HEK293 (cell line): ENCODE data around the gene RNF217.

ENCODE experiments used
- CTCF ChIA-PET: fragments of 350-600 bp; formaldehyde crosslinking; extraction: SDS; loops from one replicate; lab custom pipeline; 2021; ENCODE audit warnings: antibody characterized with exemption; lab: Yijun Ruan, JAX
- POLR2A ChIA-PET: fragments of 300-600 bp; formaldehyde crosslinking; extraction: SDS; loops from one replicate; lab custom pipeline; 2020; ENCODE audit warnings: antibody characterized with exemption, inconsistent platforms; lab: Yijun Ruan, JAX
- H3K27ac ChIP-seq: fragments of 200-500 bp; sonication (Bioruptor generic); 2 replicates; pipeline ENCODE4 v1.5.1; 2014; ENCODE audit warnings: low read depth, low read length, control low read depth, inconsistent platforms; ENCODE audit errors: extremely low read depth
- H3K36me3 ChIP-seq, 2 experiments: fragments of 200-500 bp in 1 of 2; sonication (Bioruptor generic) in 1 of 2; 1 replicate in 1 of 2; 2 replicates in 1 of 2; pipeline ENCODE4 v1.5.1; 2014 to 2017; ENCODE audit warnings: inconsistent platforms in 2 of 2, low read length in 2 of 2; ENCODE audit not compliant: control insufficient read depth in 2 of 2, insufficient read depth in 1 of 2
- H3K4me1 ChIP-seq: fragments of 200-500 bp; sonication (Bioruptor generic); 2 replicates; pipeline ENCODE4 v1.5.1; 2014; ENCODE audit warnings: mild to moderate bottlenecking, low read length, inconsistent platforms; ENCODE audit not compliant: control insufficient read depth, insufficient read depth
- H3K4me3 ChIP-seq: 2 replicates; pipeline ENCODE4 v1.5.1; 2011; ENCODE audit warnings: low read depth, mild to moderate bottlenecking, control low read depth, low read length, moderate library complexity
- H3K9me3 ChIP-seq: fragments of 200-500 bp; sonication (Bioruptor generic); 2 replicates; pipeline ENCODE4 v1.5.1; 2014; ENCODE audit warnings: low read depth, low read length, inconsistent platforms; ENCODE audit not compliant: control insufficient read depth, insufficient read depth
- KLF10 ChIP-seq: fragments of 450-650 bp; IDR thresholded peaks from 2 replicates; pipeline ENCODE4 v1.5.1; 2018; ENCODE audit warnings: missing biosample characterization, mild to moderate bottlenecking, missing genetic modification characterization
- KLF7 ChIP-seq: fragments of 450-650 bp; formaldehyde crosslinking; IDR thresholded peaks from 2 replicates; pipeline ENCODE4 v1.5.1; 2016; ENCODE audit warnings: missing biosample characterization, missing genetic modification characterization, borderline replicate concordance
- SALL2 ChIP-seq: fragments of 450-650 bp; formaldehyde crosslinking; IDR thresholded peaks from 2 replicates; pipeline ENCODE4 v1.5.0; 2017; ENCODE audit warnings: missing biosample characterization, mild to moderate bottlenecking, missing genetic modification characterization, borderline replicate concordance
- SP3 ChIP-seq: fragments of 450-650 bp; formaldehyde crosslinking; IDR thresholded peaks from 2 replicates; pipeline ENCODE4 v1.5.1; 2016; ENCODE audit warnings: missing biosample characterization, missing genetic modification characterization
- ZBTB20 ChIP-seq: fragments of 450-650 bp; formaldehyde crosslinking; IDR thresholded peaks from 2 replicates; pipeline ENCODE4 v1.5.1; 2016; ENCODE audit warnings: missing biosample characterization, missing genetic modification characterization
- ZBTB8A ChIP-seq: fragments of 450-650 bp; formaldehyde crosslinking; IDR thresholded peaks from 2 replicates; pipeline ENCODE4 v1.5.1; 2016; ENCODE audit warnings: missing biosample characterization, missing genetic modification characterization
- ZFP69B ChIP-seq: fragments of 450-650 bp; formaldehyde crosslinking; IDR thresholded peaks from 2 replicates; pipeline ENCODE4 v1.5.1; 2016; ENCODE audit warnings: missing biosample characterization, missing genetic modification characterization
- ZNF10 ChIP-seq: fragments of 450-650 bp; formaldehyde crosslinking; IDR thresholded peaks from 2 replicates; pipeline ENCODE4 v1.5.1; 2017; ENCODE audit warnings: missing biosample characterization, missing genetic modification characterization
- ZNF174 ChIP-seq: fragments of 450-650 bp; formaldehyde crosslinking; IDR thresholded peaks from 2 replicates; pipeline ENCODE4 v1.5.0; 2017; ENCODE audit warnings: missing biosample characterization, mild to moderate bottlenecking, missing genetic modification characterization
- ZNF433 ChIP-seq: fragments of 450-650 bp; formaldehyde crosslinking; IDR thresholded peaks from 2 replicates; pipeline ENCODE4 v1.5.1; 2016; ENCODE audit warnings: missing biosample characterization, missing genetic modification characterization, low read depth
- ZNF514 ChIP-seq: fragments of 450-650 bp; formaldehyde crosslinking; IDR thresholded peaks from 2 replicates; pipeline ENCODE4 v1.5.1; 2016; ENCODE audit warnings: missing biosample characterization, missing genetic modification characterization
- ZNF571 ChIP-seq: fragments of 450-650 bp; formaldehyde crosslinking; IDR thresholded peaks from 2 replicates; pipeline ENCODE4 v1.5.0; 2017; ENCODE audit warnings: missing biosample characterization, missing genetic modification characterization
- ZNF792 ChIP-seq: fragments of 450-650 bp; formaldehyde crosslinking; IDR thresholded peaks from 2 replicates; pipeline ENCODE4 v1.5.1; 2016; ENCODE audit warnings: missing biosample characterization, missing genetic modification characterization
- TF ChIP-seq, protein P1 (sequence below): sonication (generic); formaldehyde crosslinking; IDR thresholded peaks from 2 replicates; pipeline ENCODE4 v1.8.1; 2022; ENCODE audit warnings: mild to moderate bottlenecking, moderate library complexity, missing genetic modification reagents
- TF ChIP-seq, protein P2 (sequence below): fragments of 450-650 bp; formaldehyde crosslinking; IDR thresholded peaks from 2 replicates; pipeline ENCODE4 v1.5.1; 2016; ENCODE audit warnings: missing biosample characterization, missing genetic modification characterization
- TF ChIP-seq, protein P3 (sequence below): fragments of 450-650 bp; formaldehyde crosslinking; IDR thresholded peaks from 2 replicates; pipeline ENCODE4 v1.5.1; 2016; ENCODE audit warnings: missing biosample characterization, missing genetic modification characterization
- TF ChIP-seq, protein P4 (sequence below): fragments of 450-650 bp; formaldehyde crosslinking; IDR thresholded peaks from 2 replicates; pipeline ENCODE4 v1.5.1; 2017; ENCODE audit warnings: missing biosample characterization, missing genetic modification characterization
- TF ChIP-seq, protein P5 (sequence below): fragments of 450-650 bp; formaldehyde crosslinking; IDR thresholded peaks from 2 replicates; pipeline ENCODE4 v1.5.1; 2016; ENCODE audit warnings: missing biosample characterization, missing genetic modification characterization
- TF ChIP-seq, protein P6 (sequence below): fragments of 450-650 bp; formaldehyde crosslinking; IDR thresholded peaks from 2 replicates; pipeline ENCODE4 v1.5.0; 2017; ENCODE audit warnings: missing biosample characterization, missing genetic modification characterization, borderline replicate concordance

The RNF217 gene

DNA sequence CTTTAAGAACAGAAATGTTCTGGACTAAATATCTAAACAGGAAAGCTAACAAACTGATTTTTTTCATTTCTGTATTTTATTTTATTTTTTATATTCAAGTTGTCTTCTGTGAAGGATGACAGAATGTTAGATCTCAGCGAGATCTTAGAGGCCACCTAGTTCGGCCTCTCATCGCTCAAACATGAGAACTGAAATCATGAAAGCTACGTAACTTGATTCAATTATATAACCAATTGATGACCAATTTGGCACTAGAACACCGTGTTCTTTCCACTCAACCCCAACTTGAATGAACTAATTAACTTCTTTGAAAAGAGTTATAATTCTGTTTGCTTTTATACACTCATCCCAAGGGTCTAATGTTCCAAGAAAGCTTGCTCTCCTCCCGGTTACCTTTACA is 24.6 kb upstream of the RNF217 start (continued):
- TF ChIP-seq, protein P1, sequence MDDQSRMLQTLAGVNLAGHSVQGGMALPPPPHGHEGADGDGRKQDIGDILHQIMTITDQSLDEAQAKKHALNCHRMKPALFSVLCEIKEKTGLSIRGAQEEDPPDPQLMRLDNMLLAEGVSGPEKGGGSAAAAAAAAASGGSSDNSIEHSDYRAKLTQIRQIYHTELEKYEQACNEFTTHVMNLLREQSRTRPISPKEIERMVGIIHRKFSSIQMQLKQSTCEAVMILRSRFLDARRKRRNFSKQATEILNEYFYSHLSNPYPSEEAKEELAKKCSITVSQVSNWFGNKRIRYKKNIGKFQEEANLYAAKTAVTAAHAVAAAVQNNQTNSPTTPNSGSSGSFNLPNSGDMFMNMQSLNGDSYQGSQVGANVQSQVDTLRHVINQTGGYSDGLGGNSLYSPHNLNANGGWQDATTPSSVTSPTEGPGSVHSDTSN (CRISPR knock-in tag), result no peak
- no peak for TF ChIP-seq ZNF514
- TF ChIP-seq, protein P2, sequence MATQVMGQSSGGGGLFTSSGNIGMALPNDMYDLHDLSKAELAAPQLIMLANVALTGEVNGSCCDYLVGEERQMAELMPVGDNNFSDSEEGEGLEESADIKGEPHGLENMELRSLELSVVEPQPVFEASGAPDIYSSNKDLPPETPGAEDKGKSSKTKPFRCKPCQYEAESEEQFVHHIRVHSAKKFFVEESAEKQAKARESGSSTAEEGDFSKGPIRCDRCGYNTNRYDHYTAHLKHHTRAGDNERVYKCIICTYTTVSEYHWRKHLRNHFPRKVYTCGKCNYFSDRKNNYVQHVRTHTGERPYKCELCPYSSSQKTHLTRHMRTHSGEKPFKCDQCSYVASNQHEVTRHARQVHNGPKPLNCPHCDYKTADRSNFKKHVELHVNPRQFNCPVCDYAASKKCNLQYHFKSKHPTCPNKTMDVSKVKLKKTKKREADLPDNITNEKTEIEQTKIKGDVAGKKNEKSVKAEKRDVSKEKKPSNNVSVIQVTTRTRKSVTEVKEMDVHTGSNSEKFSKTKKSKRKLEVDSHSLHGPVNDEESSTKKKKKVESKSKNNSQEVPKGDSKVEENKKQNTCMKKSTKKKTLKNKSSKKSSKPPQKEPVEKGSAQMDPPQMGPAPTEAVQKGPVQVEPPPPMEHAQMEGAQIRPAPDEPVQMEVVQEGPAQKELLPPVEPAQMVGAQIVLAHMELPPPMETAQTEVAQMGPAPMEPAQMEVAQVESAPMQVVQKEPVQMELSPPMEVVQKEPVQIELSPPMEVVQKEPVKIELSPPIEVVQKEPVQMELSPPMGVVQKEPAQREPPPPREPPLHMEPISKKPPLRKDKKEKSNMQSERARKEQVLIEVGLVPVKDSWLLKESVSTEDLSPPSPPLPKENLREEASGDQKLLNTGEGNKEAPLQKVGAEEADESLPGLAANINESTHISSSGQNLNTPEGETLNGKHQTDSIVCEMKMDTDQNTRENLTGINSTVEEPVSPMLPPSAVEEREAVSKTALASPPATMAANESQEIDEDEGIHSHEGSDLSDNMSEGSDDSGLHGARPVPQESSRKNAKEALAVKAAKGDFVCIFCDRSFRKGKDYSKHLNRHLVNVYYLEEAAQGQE (tag by site-specific recombination), result no peak
- no peak for TF ChIP-seq ZNF10 (tag by site-specific recombination)
- no peak for TF ChIP-seq ZFP69B
- no peak for TF ChIP-seq SALL2 (tag by site-specific recombination)
- TF ChIP-seq ZBTB20 (tag by site-specific recombination), result no peak

DNA sequence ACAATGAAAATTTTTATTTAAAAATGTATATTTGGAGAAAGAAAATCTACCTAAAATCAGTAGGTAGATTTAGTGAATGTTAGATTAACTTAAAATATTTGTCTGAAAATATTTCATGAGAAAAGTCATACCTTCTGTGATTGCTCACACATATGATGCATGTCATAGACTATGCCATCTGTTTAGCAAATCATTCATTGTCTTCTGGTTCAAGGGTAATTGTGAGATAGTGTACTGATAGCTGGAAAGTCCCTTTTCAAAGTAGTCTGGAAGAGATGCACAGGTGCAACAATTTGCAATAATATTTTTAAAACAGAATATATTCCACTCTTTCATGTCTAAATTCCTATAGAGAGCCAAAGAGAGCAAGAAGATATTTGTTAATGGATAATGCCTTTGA is 21.0 kb upstream of the RNF217 start:
- H3K36me3 ChIP-seq, result no peaks in the 10 kb centered on the region
- TF ChIP-seq, protein P3, sequence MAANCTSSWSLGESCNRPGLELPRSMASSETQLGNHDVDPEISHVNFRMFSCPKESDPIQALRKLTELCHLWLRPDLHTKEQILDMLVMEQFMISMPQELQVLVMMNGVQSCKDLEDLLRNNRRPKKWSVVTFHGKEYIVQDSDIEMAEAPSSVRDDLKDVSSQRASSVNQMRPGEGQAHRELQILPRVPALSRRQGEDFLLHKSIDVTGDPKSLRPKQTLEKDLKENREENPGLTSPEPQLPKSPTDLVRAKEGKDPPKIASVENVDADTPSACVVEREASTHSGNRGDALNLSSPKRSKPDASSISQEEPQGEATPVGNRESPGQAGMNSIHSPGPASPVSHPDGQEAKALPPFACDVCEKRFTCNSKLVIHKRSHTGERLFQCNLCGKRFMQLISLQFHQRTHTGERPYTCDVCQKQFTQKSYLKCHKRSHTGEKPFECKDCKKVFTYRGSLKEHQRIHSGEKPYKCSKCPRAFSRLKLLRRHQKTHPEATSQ, result no peak
- TF ChIP-seq, protein P4, sequence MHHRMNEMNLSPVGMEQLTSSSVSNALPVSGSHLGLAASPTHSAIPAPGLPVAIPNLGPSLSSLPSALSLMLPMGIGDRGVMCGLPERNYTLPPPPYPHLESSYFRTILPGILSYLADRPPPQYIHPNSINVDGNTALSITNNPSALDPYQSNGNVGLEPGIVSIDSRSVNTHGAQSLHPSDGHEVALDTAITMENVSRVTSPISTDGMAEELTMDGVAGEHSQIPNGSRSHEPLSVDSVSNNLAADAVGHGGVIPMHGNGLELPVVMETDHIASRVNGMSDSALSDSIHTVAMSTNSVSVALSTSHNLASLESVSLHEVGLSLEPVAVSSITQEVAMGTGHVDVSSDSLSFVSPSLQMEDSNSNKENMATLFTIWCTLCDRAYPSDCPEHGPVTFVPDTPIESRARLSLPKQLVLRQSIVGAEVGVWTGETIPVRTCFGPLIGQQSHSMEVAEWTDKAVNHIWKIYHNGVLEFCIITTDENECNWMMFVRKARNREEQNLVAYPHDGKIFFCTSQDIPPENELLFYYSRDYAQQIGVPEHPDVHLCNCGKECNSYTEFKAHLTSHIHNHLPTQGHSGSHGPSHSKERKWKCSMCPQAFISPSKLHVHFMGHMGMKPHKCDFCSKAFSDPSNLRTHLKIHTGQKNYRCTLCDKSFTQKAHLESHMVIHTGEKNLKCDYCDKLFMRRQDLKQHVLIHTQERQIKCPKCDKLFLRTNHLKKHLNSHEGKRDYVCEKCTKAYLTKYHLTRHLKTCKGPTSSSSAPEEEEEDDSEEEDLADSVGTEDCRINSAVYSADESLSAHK (tag by site-specific recombination), result no peak
- TF ChIP-seq ZBTB8A (tag by site-specific recombination) (no peak), KLF10 (tag by site-specific recombination) (no peak)
- H3K4me3 ChIP-seq, result no peak overlapping the region
- H3K9me3 ChIP-seq, result no peaks in the 10 kb centered on the region
- H3K27ac ChIP-seq, result no peak overlapping the region
- no peaks in the 10 kb centered on the region for H3K4me1 ChIP-seq
- ChIA-PET POLR2A (no interaction called here), CTCF (interaction anchor here (0.7 to 1.4 kb wide), 2 partner anchors 14 to 71 kb away, joined by 3 read pairs; no protein-coding TSS in a partner anchor)

DNA sequence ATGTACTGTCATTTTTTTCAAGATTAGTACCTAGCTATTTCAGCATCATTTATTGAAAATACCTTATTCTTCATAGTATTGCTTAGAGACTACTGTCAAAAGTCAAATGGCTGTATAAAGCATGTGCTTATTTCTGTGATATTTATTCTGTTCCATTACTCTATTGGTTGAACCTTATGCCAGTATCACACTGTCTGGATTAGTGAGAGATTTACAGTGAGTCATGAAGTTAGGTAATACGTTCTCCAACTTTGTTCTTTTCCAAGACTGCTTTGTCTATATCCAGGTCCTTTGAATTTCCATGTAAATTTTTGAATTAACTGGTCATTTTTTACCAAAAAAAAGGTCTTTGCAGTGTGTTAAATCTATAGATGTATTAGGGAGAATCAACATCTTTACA is 18.6 kb upstream of the RNF217 start:
- H3K27ac ChIP-seq, result no peak overlapping the region
- H3K9me3 ChIP-seq, result no peaks in the 10 kb centered on the region
- H3K4me3 ChIP-seq, result no peak overlapping the region
- ChIA-PET POLR2A (no interaction called here), CTCF (no interaction called here)
- H3K36me3 ChIP-seq, result no peaks in the 10 kb centered on the region
- no peak for TF ChIP-seq KLF7 (tag by site-specific recombination)
- no peak for TF ChIP-seq ZNF571 (tag by site-specific recombination)
- TF ChIP-seq ZNF174 (tag by site-specific recombination), result no peak
- no peak for TF ChIP-seq ZNF792
- TF ChIP-seq ZNF433 (tag by site-specific recombination), result no peak
- TF ChIP-seq, protein P5, sequence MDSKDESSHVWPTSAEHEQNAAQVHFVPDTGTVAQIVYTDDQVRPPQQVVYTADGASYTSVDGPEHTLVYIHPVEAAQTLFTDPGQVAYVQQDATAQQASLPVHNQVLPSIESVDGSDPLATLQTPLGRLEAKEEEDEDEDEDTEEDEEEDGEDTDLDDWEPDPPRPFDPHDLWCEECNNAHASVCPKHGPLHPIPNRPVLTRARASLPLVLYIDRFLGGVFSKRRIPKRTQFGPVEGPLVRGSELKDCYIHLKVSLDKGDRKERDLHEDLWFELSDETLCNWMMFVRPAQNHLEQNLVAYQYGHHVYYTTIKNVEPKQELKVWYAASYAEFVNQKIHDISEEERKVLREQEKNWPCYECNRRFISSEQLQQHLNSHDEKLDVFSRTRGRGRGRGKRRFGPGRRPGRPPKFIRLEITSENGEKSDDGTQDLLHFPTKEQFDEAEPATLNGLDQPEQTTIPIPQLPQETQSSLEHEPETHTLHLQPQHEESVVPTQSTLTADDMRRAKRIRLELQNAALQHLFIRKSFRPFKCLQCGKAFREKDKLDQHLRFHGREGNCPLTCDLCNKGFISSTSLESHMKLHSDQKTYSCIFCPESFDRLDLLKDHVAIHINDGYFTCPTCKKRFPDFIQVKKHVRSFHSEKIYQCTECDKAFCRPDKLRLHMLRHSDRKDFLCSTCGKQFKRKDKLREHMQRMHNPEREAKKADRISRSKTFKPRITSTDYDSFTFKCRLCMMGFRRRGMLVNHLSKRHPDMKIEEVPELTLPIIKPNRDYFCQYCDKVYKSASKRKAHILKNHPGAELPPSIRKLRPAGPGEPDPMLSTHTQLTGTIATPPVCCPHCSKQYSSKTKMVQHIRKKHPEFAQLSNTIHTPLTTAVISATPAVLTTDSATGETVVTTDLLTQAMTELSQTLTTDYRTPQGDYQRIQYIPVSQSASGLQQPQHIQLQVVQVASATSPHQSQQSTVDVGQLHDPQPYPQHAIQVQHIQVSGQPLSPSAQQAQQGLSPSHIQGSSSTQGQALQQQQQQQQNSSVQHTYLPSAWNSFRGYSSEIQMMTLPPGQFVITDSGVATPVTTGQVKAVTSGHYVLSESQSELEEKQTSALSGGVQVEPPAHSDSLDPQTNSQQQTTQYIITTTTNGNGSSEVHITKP (tag by site-specific recombination), result no peak
- no peak for TF ChIP-seq SP3
- TF ChIP-seq, protein P6, sequence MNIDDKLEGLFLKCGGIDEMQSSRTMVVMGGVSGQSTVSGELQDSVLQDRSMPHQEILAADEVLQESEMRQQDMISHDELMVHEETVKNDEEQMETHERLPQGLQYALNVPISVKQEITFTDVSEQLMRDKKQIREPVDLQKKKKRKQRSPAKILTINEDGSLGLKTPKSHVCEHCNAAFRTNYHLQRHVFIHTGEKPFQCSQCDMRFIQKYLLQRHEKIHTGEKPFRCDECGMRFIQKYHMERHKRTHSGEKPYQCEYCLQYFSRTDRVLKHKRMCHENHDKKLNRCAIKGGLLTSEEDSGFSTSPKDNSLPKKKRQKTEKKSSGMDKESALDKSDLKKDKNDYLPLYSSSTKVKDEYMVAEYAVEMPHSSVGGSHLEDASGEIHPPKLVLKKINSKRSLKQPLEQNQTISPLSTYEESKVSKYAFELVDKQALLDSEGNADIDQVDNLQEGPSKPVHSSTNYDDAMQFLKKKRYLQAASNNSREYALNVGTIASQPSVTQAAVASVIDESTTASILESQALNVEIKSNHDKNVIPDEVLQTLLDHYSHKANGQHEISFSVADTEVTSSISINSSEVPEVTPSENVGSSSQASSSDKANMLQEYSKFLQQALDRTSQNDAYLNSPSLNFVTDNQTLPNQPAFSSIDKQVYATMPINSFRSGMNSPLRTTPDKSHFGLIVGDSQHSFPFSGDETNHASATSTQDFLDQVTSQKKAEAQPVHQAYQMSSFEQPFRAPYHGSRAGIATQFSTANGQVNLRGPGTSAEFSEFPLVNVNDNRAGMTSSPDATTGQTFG (tag by site-specific recombination), result no peak
- H3K4me1 ChIP-seq, result no peaks in the 10 kb centered on the region
